ENCODE measurements around the gene AZGP1. TPM values are rescaled to one million over a fixed set of nuclear protein-coding genes. Genes with fewer than 3 reads are reported as not detected.
A peak's percentile ranks its signal among the peaks of the same experiment; 100 is the strongest.

The AZGP1 gene
- polyA plus RNA-seq, 1 donor (not counting 4 experiments of a cell fraction or from before 2014, with no cell fraction given), result 1.3 TPM

DNA sequence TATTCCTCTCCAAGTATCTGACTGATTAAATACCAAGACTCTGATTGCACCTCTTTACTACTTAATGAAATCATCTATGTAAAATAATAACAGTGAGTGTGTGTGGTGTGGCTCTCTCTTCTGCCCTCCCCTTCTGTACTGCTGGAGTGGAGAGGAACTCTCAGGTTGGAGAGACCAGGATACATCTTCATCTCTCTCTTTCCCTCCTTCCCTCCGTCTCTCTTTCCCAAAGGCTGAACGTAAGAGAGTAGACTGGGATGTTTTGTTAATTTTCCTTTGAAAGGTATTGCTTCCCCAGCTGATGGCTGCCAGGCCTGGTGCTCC lies 46.1 kb downstream of the AZGP1 start:
- dilution Hi-C loops (cut with MboI; ENCODE audit: extremely low pct_ligation_motif_present, low sequenced_read_pairs), result no loop called here
- Histone ChIP-seq H2AFZ (ENCODE audit: control insufficient read depth, low read length) (peak overlapping the region; percentile 45), H4K20me1 (ENCODE audit: control insufficient read depth, extremely low read depth, insufficient read depth, low read length) (no peaks in the 10 kb centered on the region), H3K9me1 (ENCODE audit: control insufficient read depth, extremely low read depth, insufficient read depth, low read length) (no peaks in the 10 kb centered on the region), H3K79me2 (ENCODE audit: control insufficient read depth, insufficient read depth, low read length) (no peaks in the 10 kb centered on the region), H3K27me3 (ENCODE audit: control insufficient read depth, extremely low read depth, insufficient read depth, low read length) (peaks cover 4% of the 10 kb centered on the region), H3K9me3 (ENCODE audit: control insufficient read depth, low read depth, low read length) (no peaks in the 10 kb centered on the region), H3K4me1 (ENCODE audit: control insufficient read depth, extremely low read depth, insufficient read depth, low read length) (peaks cover 10% of the 10 kb centered on the region), H3K36me3 (ENCODE audit: control insufficient read depth in 2 of 2, extremely low read depth in 1 of 2, insufficient read depth in 2 of 2, low read length in 2 of 2) (no peaks in the 10 kb centered on the region), H3K4me2 (ENCODE audit: control insufficient read depth, extremely low read depth, insufficient read depth, low read depth, low read length) (peak overlapping the region; percentile 65), H3K9ac (ENCODE audit: control insufficient read depth, extremely low read depth, insufficient read depth, low read length) (no peak overlapping the region), H3K4me3 (ENCODE audit: control insufficient read depth in 2 of 3, extremely low read depth in 1 of 3, insufficient read depth in 2 of 3, low read depth in 1 of 3, low read length in 3 of 3) (peak overlapping the region in 1 of 3 experiments; percentile 6), H3K27ac (ENCODE audit: control insufficient read depth, insufficient read depth, low read length) (no peak overlapping the region)
- TF ChIP-seq EZH2 (IDR thresholded peaks at IDR 0.05; ENCODE audit: low read length), result no peak
- TF ChIP-seq, protein P1, sequence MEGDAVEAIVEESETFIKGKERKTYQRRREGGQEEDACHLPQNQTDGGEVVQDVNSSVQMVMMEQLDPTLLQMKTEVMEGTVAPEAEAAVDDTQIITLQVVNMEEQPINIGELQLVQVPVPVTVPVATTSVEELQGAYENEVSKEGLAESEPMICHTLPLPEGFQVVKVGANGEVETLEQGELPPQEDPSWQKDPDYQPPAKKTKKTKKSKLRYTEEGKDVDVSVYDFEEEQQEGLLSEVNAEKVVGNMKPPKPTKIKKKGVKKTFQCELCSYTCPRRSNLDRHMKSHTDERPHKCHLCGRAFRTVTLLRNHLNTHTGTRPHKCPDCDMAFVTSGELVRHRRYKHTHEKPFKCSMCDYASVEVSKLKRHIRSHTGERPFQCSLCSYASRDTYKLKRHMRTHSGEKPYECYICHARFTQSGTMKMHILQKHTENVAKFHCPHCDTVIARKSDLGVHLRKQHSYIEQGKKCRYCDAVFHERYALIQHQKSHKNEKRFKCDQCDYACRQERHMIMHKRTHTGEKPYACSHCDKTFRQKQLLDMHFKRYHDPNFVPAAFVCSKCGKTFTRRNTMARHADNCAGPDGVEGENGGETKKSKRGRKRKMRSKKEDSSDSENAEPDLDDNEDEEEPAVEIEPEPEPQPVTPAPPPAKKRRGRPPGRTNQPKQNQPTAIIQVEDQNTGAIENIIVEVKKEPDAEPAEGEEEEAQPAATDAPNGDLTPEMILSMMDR (optimal IDR thresholded peaks at IDR 0.05 in 1 of 3, IDR thresholded peaks at IDR 0.05 in 1 of 3, conservative IDR thresholded peaks at IDR 0.05 in 1 of 3; ENCODE audit: extremely low read depth in 1 of 3, insufficient read depth in 2 of 3, low read length in 3 of 3), result peak in 1 of 3 experiments; percentile 3
- DNase-seq (ENCODE audit: low read depth, low spot score), result no peak
- FAIRE-seq, result no peak

DNA sequence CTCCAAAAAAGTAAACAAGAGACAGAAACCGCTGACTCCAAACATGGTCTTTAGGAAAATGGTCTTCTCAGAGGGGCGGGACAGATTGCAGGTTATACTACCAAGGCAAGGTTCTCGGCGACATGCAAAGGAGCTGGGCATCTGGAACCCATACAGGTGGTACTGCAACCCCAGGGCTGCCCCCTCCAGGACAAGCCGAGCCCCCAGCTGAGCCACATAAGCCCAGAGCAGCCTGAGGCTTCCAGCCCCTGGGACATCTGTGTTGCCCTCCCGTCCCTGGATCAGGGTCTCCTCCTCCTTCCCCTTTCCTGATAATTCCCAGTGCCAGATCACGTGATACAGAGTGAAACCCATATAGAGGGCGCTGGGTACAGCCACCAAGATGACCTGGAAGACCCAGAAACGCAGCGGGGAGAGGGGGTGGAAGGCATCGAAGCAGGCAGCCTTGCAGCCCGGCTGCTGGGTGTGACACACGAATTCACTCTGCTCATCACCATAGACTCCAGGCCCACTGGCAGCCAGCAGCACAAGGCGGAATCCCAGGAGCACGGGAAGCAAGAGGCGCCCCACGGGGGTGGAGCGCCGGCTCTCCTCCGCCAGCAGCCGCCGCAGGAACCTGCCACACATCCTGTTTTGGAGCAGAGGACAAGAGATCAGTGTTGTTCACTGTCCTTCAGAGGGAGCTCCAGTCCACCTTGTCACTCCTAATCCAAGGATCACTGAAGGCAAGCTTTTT lies 46.7 kb downstream of the AZGP1 start, which contains the start of gene GJC3:
Gene GJC3 (minus strand): TSS at position 627 of the 736 bp plus-strand sequence. CDS start 0 bp downstream, at position 627.
- peaks cover 4% of the 10 kb centered on the region for H3K27me3 ChIP-seq (ENCODE audit: control insufficient read depth, extremely low read depth, insufficient read depth, low read length)
- H3K27ac ChIP-seq (ENCODE audit: control insufficient read depth, insufficient read depth, low read length), result no peak within 1 kb of the TSS

More for the DNA sequence above, 46.7 kb downstream of the AZGP1 start, which contains the start of gene GJC3:
- Histone ChIP-seq H3K4me2 (ENCODE audit: control insufficient read depth, extremely low read depth, insufficient read depth, low read depth, low read length) (peak within 1 kb of the TSS; percentile 65), H3K9me3 (ENCODE audit: control insufficient read depth, low read depth, low read length) (no peaks in the 10 kb centered on the region), H3K79me2 (ENCODE audit: control insufficient read depth, insufficient read depth, low read length) (no peaks in the 10 kb centered on the region), H3K36me3 (ENCODE audit: control insufficient read depth in 2 of 2, extremely low read depth in 1 of 2, insufficient read depth in 2 of 2, low read length in 2 of 2) (no peaks in the 10 kb centered on the region), H3K9me1 (ENCODE audit: control insufficient read depth, extremely low read depth, insufficient read depth, low read length) (no peaks in the 10 kb centered on the region), H2AFZ (ENCODE audit: control insufficient read depth, low read length) (peak within 1 kb of the TSS; percentile 72), H4K20me1 (ENCODE audit: control insufficient read depth, extremely low read depth, insufficient read depth, low read length) (no peaks in the 10 kb centered on the region), H3K9ac (ENCODE audit: control insufficient read depth, extremely low read depth, insufficient read depth, low read length) (no peak within 1 kb of the TSS), H3K4me1 (ENCODE audit: control insufficient read depth, extremely low read depth, insufficient read depth, low read length) (peaks cover 10% of the 10 kb centered on the region), H3K4me3 (ENCODE audit: control insufficient read depth in 2 of 3, extremely low read depth in 1 of 3, insufficient read depth in 2 of 3, low read depth in 1 of 3, low read length in 3 of 3) (peak within 1 kb of the TSS in 2 of 3 experiments; percentile 6 to 12)
- FAIRE-seq (peak; percentile 20), DNase-seq (ENCODE audit: low read depth, low spot score) (peak; percentile 17)
- dilution Hi-C loops (cut with MboI; ENCODE audit: extremely low pct_ligation_motif_present, low sequenced_read_pairs), result no loop called here
- no peak for TF ChIP-seq EZH2 (IDR thresholded peaks at IDR 0.05; ENCODE audit: low read length)
- TF ChIP-seq, protein P1 (optimal IDR thresholded peaks at IDR 0.05 in 1 of 3, IDR thresholded peaks at IDR 0.05 in 1 of 3, conservative IDR thresholded peaks at IDR 0.05 in 1 of 3; ENCODE audit: extremely low read depth in 1 of 3, insufficient read depth in 2 of 3, low read length in 3 of 3), result peak; percentile 23 to 69 (median 50)
